Neural cell (in vitro differentiated cells): ENCODE data around the gene LMO3. TPM values are rescaled to one million over a fixed set of nuclear protein-coding genes. Genes with fewer than 3 reads are reported as not detected.

ENCODE experiments used
- H2AFZ ChIP-seq: fragments of 200-600, 300-800 bp; sonication (generic), shearing (Covaris generic); 2 replicates; pipeline ENCODE4 v1.6.0; 2014; ENCODE audit warnings: low read depth, mild to moderate bottlenecking, antibody characterized with exemption, low read length, moderate library complexity
- H3F3A ChIP-seq: fragments of 200-600 bp; shearing (Covaris generic); 2 replicates; pipeline ENCODE4 v1.6.1; 2016; ENCODE audit warnings: mild to moderate bottlenecking, moderate library complexity, mixed read lengths, antibody characterized with exemption, low read length; ENCODE audit not compliant: insufficient read depth, poor library complexity, severe bottlenecking
- H3K27ac ChIP-seq: fragments of 200-600, 300-800 bp; sonication (generic), shearing (Covaris generic); 2 replicates; pipeline ENCODE4 v1.5.1; 2014; ENCODE audit warnings: mild to moderate bottlenecking, low read length, moderate library complexity
- H3K27me3 ChIP-seq: fragments of 300-800, 200-600 bp; sonication (generic), shearing (Covaris generic); 2 replicates; pipeline ENCODE4 v1.6.0; 2014; ENCODE audit warnings: mild to moderate bottlenecking, low read depth, low read length, moderate library complexity; ENCODE audit not compliant: insufficient read depth
- H3K36me3 ChIP-seq: fragments of 300-800, 200-600 bp; sonication (generic), shearing (Covaris generic); 2 replicates; pipeline ENCODE4 v1.5.1; 2014; ENCODE audit warnings: mild to moderate bottlenecking, antibody characterized with exemption, low read length, moderate library complexity; ENCODE audit not compliant: insufficient read depth
- H3K4me2 ChIP-seq: fragments of 300-800, 200-600 bp; sonication (generic), shearing (Covaris generic); 2 replicates; pipeline ENCODE4 v1.6.0; 2014; ENCODE audit warnings: mild to moderate bottlenecking, low read length
- H3K4me3 ChIP-seq: fragments of 300-800, 200-600 bp; sonication (generic), shearing (Covaris generic); 2 replicates; pipeline ENCODE4 v1.5.1; 2014; ENCODE audit warnings: mild to moderate bottlenecking, low read length, moderate library complexity
- H3K79me2 ChIP-seq: fragments of 200-600 bp; shearing (Covaris generic); replicated peaks from 2 replicates; pipeline ENCODE4 v1.6.0; 2014; ENCODE audit warnings: mild to moderate bottlenecking, low read length, moderate library complexity; ENCODE audit not compliant: insufficient read depth
- H3K9ac ChIP-seq: fragments of 300-800, 200-600 bp; sonication (generic), shearing (Covaris generic); 2 replicates; pipeline ENCODE4 v1.6.1; 2016; ENCODE audit warnings: mild to moderate bottlenecking, low read length, mixed read lengths
- H3K9me2 ChIP-seq: fragments of 200-600 bp; shearing (Covaris generic); 2 replicates; pipeline ENCODE4 v1.6.1; 2016; ENCODE audit warnings: mild to moderate bottlenecking, low read length, mixed read lengths; ENCODE audit not compliant: insufficient read depth
- H3K9me3 ChIP-seq: fragments of 200-600, 300-800 bp; sonication (generic), shearing (Covaris generic); 2 replicates; pipeline ENCODE4 v1.6.1; 2016; ENCODE audit warnings: mild to moderate bottlenecking, mixed run types, low read length, moderate library complexity, mixed read lengths
- H4K20me1 ChIP-seq: fragments of 200-600 bp; shearing (Covaris generic); 2 replicates; pipeline ENCODE4 v1.6.1; 2016; ENCODE audit warnings: mild to moderate bottlenecking, mixed run types; ENCODE audit not compliant: insufficient read depth
- EP300 ChIP-seq: fragments of 450-650 bp; conservative IDR thresholded peaks from 2 replicates; pipeline ENCODE4 v1.6.1; 2014; ENCODE audit warnings: antibody characterized with exemption, mild to moderate bottlenecking, moderate library complexity; ENCODE audit not compliant: poor library complexity, severe bottlenecking
- EZH2 ChIP-seq: fragments of 200-600, 300-800 bp; shearing (Covaris generic), sonication (generic); IDR thresholded peaks from 2 replicates; pipeline ENCODE4 v1.6.1; 2014; ENCODE audit warnings: antibody characterized with exemption, low read length, borderline replicate concordance, mild to moderate bottlenecking; ENCODE audit not compliant: insufficient read depth, poor library complexity, severe bottlenecking
- MXI1 ChIP-seq: fragments of 450-650 bp; conservative IDR thresholded peaks from 2 replicates; pipeline ENCODE4 v1.6.1; 2014; ENCODE audit warnings: antibody characterized with exemption, mild to moderate bottlenecking; ENCODE audit not compliant: poor library complexity, severe bottlenecking
- POLR2AphosphoS5 ChIP-seq: IDR thresholded peaks from 2 replicates; pipeline ENCODE4 v1.6.1; 2012
- RAD21 ChIP-seq: fragments of 450-650 bp; conservative IDR thresholded peaks from 2 replicates; pipeline ENCODE4 v1.6.1; 2014; ENCODE audit warnings: antibody characterized with exemption, mild to moderate bottlenecking, moderate library complexity
- SMC3 ChIP-seq: fragments of 450-650 bp; conservative IDR thresholded peaks from 2 replicates; pipeline ENCODE4 v1.6.1; 2014; ENCODE audit warnings: antibody characterized with exemption, mild to moderate bottlenecking, moderate library complexity; ENCODE audit not compliant: poor library complexity
- TAF1 ChIP-seq: IDR thresholded peaks from 2 replicates; pipeline ENCODE4 v1.6.1; 2012; ENCODE audit warnings: low read depth
- polyA plus RNA-seq: library from polyadenylated mRNA; depleted of rRNA; stranded (reverse); fragments of >200 nt; gene quantifications from 2 replicates; pipeline ENCODE4 v1.2.3, GENCODE V29; 2014
- TF ChIP-seq, protein P1 (sequence below): IDR thresholded peaks from 2 replicates; pipeline ENCODE4 v1.6.1; 2012; ENCODE audit warnings: borderline replicate concordance
- TF ChIP-seq, protein P2 (sequence below): fragments of 450-650 bp; IDR thresholded peaks from 2 replicates; pipeline ENCODE4 v1.5.1; 2014; ENCODE audit warnings: antibody characterized with exemption, mild to moderate bottlenecking, moderate library complexity; ENCODE audit not compliant: poor library complexity, severe bottlenecking

Gene LMO3
- polyA plus RNA-seq, 1 donor from 2014 or later = 42.8 TPM

DNA sequence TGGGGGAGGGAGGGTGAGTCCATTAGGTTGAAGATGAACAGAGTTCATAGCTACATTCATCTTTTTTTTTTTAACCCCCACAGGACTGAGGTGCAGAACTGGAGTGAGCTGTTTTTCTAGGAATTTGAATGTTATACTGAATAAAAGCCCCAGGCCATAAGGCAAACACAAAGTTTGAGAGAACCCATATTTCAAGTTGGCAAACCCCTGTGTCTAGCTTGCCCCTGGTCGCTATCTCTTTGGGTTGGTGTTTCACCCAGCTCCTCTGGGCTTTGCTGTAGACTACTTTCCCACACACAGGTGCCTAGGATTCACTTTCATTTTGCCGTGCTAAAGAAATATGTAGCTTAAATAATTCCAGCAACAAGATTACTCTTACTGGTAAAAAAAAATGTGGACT lies 5.2 kb upstream of the LMO3 start:
- H4K20me1 ChIP-seq = no peaks in the 10 kb centered on the region
- H3K4me2 ChIP-seq = no peak overlapping the region
- H3K4me3 ChIP-seq = no peak overlapping the region
- no peaks in the 10 kb centered on the region for H3K9me3 ChIP-seq
- no peaks in the 10 kb centered on the region for H3F3A ChIP-seq
- H2AFZ ChIP-seq = no peak overlapping the region
- H3K27ac ChIP-seq = no peak overlapping the region
- H3K9me2 ChIP-seq = no peaks in the 10 kb centered on the region
- no peaks in the 10 kb centered on the region for H3K27me3 ChIP-seq
- no peak overlapping the region for H3K9ac ChIP-seq
- H3K79me2 ChIP-seq = no peaks in the 10 kb centered on the region
- H3K36me3 ChIP-seq = no peaks in the 10 kb centered on the region
- no peak for TF ChIP-seq RAD21
- no peak for TF ChIP-seq SMC3
- no peak for TF ChIP-seq MXI1
- no peak for TF ChIP-seq EP300
- no peak for TF ChIP-seq TAF1
- no peak for TF ChIP-seq EZH2
- TF ChIP-seq, protein P1, sequence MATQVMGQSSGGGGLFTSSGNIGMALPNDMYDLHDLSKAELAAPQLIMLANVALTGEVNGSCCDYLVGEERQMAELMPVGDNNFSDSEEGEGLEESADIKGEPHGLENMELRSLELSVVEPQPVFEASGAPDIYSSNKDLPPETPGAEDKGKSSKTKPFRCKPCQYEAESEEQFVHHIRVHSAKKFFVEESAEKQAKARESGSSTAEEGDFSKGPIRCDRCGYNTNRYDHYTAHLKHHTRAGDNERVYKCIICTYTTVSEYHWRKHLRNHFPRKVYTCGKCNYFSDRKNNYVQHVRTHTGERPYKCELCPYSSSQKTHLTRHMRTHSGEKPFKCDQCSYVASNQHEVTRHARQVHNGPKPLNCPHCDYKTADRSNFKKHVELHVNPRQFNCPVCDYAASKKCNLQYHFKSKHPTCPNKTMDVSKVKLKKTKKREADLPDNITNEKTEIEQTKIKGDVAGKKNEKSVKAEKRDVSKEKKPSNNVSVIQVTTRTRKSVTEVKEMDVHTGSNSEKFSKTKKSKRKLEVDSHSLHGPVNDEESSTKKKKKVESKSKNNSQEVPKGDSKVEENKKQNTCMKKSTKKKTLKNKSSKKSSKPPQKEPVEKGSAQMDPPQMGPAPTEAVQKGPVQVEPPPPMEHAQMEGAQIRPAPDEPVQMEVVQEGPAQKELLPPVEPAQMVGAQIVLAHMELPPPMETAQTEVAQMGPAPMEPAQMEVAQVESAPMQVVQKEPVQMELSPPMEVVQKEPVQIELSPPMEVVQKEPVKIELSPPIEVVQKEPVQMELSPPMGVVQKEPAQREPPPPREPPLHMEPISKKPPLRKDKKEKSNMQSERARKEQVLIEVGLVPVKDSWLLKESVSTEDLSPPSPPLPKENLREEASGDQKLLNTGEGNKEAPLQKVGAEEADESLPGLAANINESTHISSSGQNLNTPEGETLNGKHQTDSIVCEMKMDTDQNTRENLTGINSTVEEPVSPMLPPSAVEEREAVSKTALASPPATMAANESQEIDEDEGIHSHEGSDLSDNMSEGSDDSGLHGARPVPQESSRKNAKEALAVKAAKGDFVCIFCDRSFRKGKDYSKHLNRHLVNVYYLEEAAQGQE = no peak
- TF ChIP-seq, protein P2, sequence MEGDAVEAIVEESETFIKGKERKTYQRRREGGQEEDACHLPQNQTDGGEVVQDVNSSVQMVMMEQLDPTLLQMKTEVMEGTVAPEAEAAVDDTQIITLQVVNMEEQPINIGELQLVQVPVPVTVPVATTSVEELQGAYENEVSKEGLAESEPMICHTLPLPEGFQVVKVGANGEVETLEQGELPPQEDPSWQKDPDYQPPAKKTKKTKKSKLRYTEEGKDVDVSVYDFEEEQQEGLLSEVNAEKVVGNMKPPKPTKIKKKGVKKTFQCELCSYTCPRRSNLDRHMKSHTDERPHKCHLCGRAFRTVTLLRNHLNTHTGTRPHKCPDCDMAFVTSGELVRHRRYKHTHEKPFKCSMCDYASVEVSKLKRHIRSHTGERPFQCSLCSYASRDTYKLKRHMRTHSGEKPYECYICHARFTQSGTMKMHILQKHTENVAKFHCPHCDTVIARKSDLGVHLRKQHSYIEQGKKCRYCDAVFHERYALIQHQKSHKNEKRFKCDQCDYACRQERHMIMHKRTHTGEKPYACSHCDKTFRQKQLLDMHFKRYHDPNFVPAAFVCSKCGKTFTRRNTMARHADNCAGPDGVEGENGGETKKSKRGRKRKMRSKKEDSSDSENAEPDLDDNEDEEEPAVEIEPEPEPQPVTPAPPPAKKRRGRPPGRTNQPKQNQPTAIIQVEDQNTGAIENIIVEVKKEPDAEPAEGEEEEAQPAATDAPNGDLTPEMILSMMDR = no peak
- no peak for TF ChIP-seq POLR2AphosphoS5

DNA sequence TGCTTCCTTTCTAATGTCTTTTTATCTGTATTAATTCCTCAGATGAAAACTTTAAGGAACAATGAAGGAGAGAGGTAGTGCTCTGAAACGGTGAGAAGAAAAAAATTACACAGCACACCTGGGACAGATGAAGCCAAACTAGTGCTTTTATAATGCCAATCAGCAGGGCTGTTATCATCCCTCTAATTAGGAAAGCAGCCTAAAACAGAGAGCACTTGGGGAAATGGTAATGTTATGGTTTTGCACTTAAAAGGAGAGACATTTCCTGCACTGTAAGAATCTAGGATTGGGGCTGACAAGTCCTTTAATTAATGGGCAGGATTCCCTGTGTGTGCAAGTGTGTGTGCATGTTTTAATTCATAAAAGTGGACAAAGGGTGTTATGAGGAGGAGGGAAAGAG lies 4.8 kb upstream of the LMO3 start:
- Histone ChIP-seq H3K27me3 (no peaks in the 10 kb centered on the region), H3K9me3 (no peaks in the 10 kb centered on the region), H2AFZ (no peak overlapping the region), H4K20me1 (no peaks in the 10 kb centered on the region), H3K27ac (no peak overlapping the region), H3F3A (no peaks in the 10 kb centered on the region), H3K4me2 (no peak overlapping the region), H3K4me3 (no peak overlapping the region), H3K36me3 (no peaks in the 10 kb centered on the region), H3K9me2 (no peaks in the 10 kb centered on the region), H3K9ac (no peak overlapping the region), H3K79me2 (peaks cover 4% of the 10 kb centered on the region)
- TF ChIP-seq, protein P2 = no peak
- TF ChIP-seq EZH2 = no peak
- TF ChIP-seq, protein P1 = no peak
- no peak for TF ChIP-seq SMC3
- TF ChIP-seq POLR2AphosphoS5 = no peak
- no peak for TF ChIP-seq RAD21
- TF ChIP-seq EP300 = no peak
- TF ChIP-seq MXI1 = no peak
- no peak for TF ChIP-seq TAF1
